Measurements from ENCODE around the gene EPM2AIP1. TPM values are rescaled to one million over a fixed set of nuclear protein-coding genes. Genes with fewer than 3 reads are reported as not detected.

EPM2AIP1 gene
- total and polyA plus RNA-seq, 9 of the 15 experiments (the other 6 are each of a cell fraction or from before 2014, with no cell fraction given), result 6.7 to 44.8 (median 25.2) TPM

- peak; percentile 41; the same call in 1 of the 2 replicates for TF ChIP-seq JUN (IDR thresholded peaks at IDR 0.05; ENCODE audit: borderline replicate concordance, low read depth, low read length)
- TF ChIP-seq JUN (CRISPR knock-in tag; IDR thresholded peaks at IDR 0.05; ENCODE audit: borderline replicate concordance), result no peak
- TF ChIP-seq HMGXB4 (CRISPR knock-in tag; IDR thresholded peaks at IDR 0.05), result no peak
- TF ChIP-seq MAFG (tag; conservative IDR thresholded peaks at IDR 0.05), result no peak
- no peak for TF ChIP-seq MEF2D (tag; conservative IDR thresholded peaks at IDR 0.05; ENCODE audit: low read depth)
- no peak for TF ChIP-seq ZNF232 (CRISPR knock-in tag; IDR thresholded peaks at IDR 0.05)
- TF ChIP-seq HNRNPLL (IDR thresholded peaks at IDR 0.05; ENCODE audit: low read depth, low read length, poor library complexity, severe bottlenecking), result no peak
- TF ChIP-seq RB1 (IDR thresholded peaks at IDR 0.05; ENCODE audit: low read depth), result no peak
- no peak for TF ChIP-seq NFE2L1 (tag; IDR thresholded peaks at IDR 0.05; ENCODE audit: borderline replicate concordance, low read depth)
- TF ChIP-seq ZNF717 (CRISPR knock-in tag; IDR thresholded peaks at IDR 0.05), result no peak
- TF ChIP-seq EHMT2 (IDR thresholded peaks at IDR 0.05), result peak; percentile 88
- TF ChIP-seq CHD7 (IDR thresholded peaks at IDR 0.05; ENCODE audit: low read depth, low read length), result no peak
- TF ChIP-seq ZNF175 (CRISPR knock-in tag; IDR thresholded peaks at IDR 0.05; ENCODE audit: low read depth), result no peak
- no peak for TF ChIP-seq ZNF699 (CRISPR knock-in tag; IDR thresholded peaks at IDR 0.05; ENCODE audit: insufficient replicate concordance)
- TF ChIP-seq CBX2 (IDR thresholded peaks at IDR 0.05; ENCODE audit: insufficient read depth, low read length, poor library complexity, severe bottlenecking), result no peak
- TF ChIP-seq NUFIP1 (IDR thresholded peaks at IDR 0.05; ENCODE audit: partially characterized antibody), result no peak
Measured at GRCh38 chr3:36954452-36955134, 38.3 kb downstream of the EPM2AIP1 start (continued).
